Smooth muscle cell (in vitro differentiated cells): ENCODE results near the gene RTN3. TPM values are rescaled to one million over a fixed set of nuclear protein-coding genes. Genes with fewer than 3 reads are reported as not detected.
"Not testable (repeated sequence)": the region's sequence is repeated elsewhere in the genome, so short reads cannot be mapped to it uniquely, and the experiment has no call there.

Experiments
- DNase-seq: peaks from one replicate; lab custom pipeline; 2025; ENCODE audit not compliant: unreplicated experiment; lab: John Stamatoyannopoulos, UW
- H2AFZ ChIP-seq: fragments of 200-600 bp; sonication (generic); 2 replicates; pipeline ENCODE4 v1.6.0; 2016; ENCODE audit warnings: antibody characterized with exemption, low read depth, mild to moderate bottlenecking
- H3F3A ChIP-seq: fragments of 200-600 bp; sonication (generic); 2 replicates; pipeline ENCODE4 v1.6.0; 2017; ENCODE audit warnings: antibody characterized with exemption, low read depth
- H3K27ac ChIP-seq: fragments of 200-600 bp; sonication (generic); 2 replicates; pipeline ENCODE4 v1.5.1; 2016; ENCODE audit warnings: low read depth, mild to moderate bottlenecking
- H3K27me3 ChIP-seq: fragments of 200-600 bp; sonication (generic); 2 replicates; pipeline ENCODE4 v1.6.1; 2016; ENCODE audit warnings: low read depth, mild to moderate bottlenecking
- H3K36me3 ChIP-seq: fragments of 200-600 bp; sonication (generic); 2 replicates; pipeline ENCODE4 v1.5.1; 2016; ENCODE audit warnings: low read depth
- H3K4me1 ChIP-seq: fragments of 200-600 bp; sonication (generic); 2 replicates; pipeline ENCODE4 v1.5.1; 2016; ENCODE audit warnings: low read depth
- H3K4me2 ChIP-seq: fragments of 200-600 bp; sonication (generic); 2 replicates; pipeline ENCODE4 v1.6.0; 2016; ENCODE audit warnings: mild to moderate bottlenecking
- H3K4me3 ChIP-seq: fragments of 200-600 bp; sonication (generic); 2 replicates; pipeline ENCODE4 v1.5.1; 2016; ENCODE audit warnings: mild to moderate bottlenecking
- H3K79me2 ChIP-seq: fragments of 200-600 bp; sonication (generic); 2 replicates; pipeline ENCODE4 v1.6.0; 2016; ENCODE audit warnings: low read depth, mild to moderate bottlenecking
- H3K9ac ChIP-seq: fragments of 200-600 bp; sonication (generic); 2 replicates; pipeline ENCODE4 v1.6.0; 2016; ENCODE audit warnings: low read depth
- H3K9me3 ChIP-seq: fragments of 200-600 bp; sonication (generic); replicated peaks from 2 replicates; pipeline ENCODE4 v1.5.1; 2016; ENCODE audit warnings: low read depth
- H4K20me1 ChIP-seq: fragments of 200-600 bp; sonication (generic); 2 replicates; pipeline ENCODE4 v1.6.0; 2016; ENCODE audit warnings: low read depth
- WGBS: methylation state at CpG from one replicate; pipeline ENCODE4 v1.1.7; 2016; ENCODE audit warnings: low lambda C conversion rate; 5-methylcytosine and 5-hydroxymethylcytosine counted together
- polyA plus RNA-seq: library from polyadenylated mRNA; unstranded; fragments of >200 nt; fragmentation: Nextera tagmentation; extraction: Ambion mirVana; gene quantifications from 2 replicates; pipeline ENCODE4 v1.2.1, GENCODE V29; 2016
- total RNA-seq: library from RNA; depleted of rRNA; stranded (reverse); fragments of >200 nt; gene quantifications from 2 replicates; pipeline ENCODE4 v1.2.3, GENCODE V29; 2014
- TF ChIP-seq, protein P1 (sequence below): fragments of 200-600 bp; sonication (generic); IDR thresholded peaks from 2 replicates; pipeline ENCODE4 v1.5.1; 2017; ENCODE audit warnings: borderline replicate concordance, mild to moderate bottlenecking, antibody characterized with exemption; ENCODE audit not compliant: insufficient read depth, poor library complexity, severe bottlenecking

The RTN3 gene
- total and polyA plus RNA-seq, 2 experiments from 2014 or later, result 43.5 to 64.9 TPM

DNA sequence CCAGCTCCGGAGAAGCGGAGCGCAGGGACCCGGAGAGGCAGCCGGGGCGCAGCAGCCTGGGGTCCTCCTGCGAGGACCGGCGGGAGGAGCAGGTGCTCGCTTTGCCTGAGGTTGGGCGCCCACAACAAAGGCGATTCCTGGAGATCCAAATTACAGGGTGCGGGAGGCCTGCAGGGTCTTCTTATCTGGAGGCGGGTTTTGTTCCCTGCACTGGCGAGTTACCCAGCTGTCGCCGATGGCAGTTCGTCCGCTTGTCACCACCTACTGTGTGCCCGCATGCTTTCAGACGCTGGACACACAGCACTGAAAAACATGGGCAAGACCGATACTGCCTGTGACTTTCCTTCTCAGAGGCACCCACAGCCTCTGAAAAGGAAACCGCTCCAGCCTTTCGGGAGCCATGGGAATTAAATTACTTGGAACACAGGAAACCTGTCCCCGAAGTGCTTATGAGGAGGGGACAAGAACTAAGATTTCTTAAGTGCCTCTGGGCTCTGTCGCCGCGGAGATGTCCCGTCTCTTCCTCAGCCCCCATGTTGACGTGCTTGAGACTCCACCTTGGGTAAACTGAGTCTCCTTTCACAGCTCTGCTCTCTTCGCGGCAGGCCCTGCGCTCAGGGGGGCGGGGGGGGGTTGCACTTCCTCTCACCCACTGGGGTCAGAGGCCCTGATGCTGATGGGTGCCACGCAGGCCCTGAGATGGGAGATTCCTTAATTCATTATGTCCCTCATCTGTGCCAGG, 88.6 kb downstream of the RTN3 start:
- H4K20me1 ChIP-seq, result peaks cover 31% of the 10 kb centered on the region
- no peaks in the 10 kb centered on the region for H3K36me3 ChIP-seq
- H3K9me3 ChIP-seq, result no peaks in the 10 kb centered on the region
- TF ChIP-seq, protein P1, sequence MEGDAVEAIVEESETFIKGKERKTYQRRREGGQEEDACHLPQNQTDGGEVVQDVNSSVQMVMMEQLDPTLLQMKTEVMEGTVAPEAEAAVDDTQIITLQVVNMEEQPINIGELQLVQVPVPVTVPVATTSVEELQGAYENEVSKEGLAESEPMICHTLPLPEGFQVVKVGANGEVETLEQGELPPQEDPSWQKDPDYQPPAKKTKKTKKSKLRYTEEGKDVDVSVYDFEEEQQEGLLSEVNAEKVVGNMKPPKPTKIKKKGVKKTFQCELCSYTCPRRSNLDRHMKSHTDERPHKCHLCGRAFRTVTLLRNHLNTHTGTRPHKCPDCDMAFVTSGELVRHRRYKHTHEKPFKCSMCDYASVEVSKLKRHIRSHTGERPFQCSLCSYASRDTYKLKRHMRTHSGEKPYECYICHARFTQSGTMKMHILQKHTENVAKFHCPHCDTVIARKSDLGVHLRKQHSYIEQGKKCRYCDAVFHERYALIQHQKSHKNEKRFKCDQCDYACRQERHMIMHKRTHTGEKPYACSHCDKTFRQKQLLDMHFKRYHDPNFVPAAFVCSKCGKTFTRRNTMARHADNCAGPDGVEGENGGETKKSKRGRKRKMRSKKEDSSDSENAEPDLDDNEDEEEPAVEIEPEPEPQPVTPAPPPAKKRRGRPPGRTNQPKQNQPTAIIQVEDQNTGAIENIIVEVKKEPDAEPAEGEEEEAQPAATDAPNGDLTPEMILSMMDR, result no peak
- peaks cover 16% of the 10 kb centered on the region for H3K4me1 ChIP-seq
- H3K27me3 ChIP-seq, result no peaks in the 10 kb centered on the region
- H2AFZ ChIP-seq, result peak overlapping the region; percentile 36
- peak overlapping the region; percentile 91 for H3K4me2 ChIP-seq
- WGBS, result 13% methylated on average over 34 of the region's 35 CpGs
- DNase-seq, result no peak
- peaks cover 15% of the 10 kb centered on the region for H3F3A ChIP-seq
- H3K9ac ChIP-seq, result peak overlapping the region; percentile 43
- no peak overlapping the region for H3K27ac ChIP-seq
- peak overlapping the region; percentile 89 for H3K4me3 ChIP-seq
- H3K79me2 ChIP-seq, result peaks cover 24% of the 10 kb centered on the region

DNA sequence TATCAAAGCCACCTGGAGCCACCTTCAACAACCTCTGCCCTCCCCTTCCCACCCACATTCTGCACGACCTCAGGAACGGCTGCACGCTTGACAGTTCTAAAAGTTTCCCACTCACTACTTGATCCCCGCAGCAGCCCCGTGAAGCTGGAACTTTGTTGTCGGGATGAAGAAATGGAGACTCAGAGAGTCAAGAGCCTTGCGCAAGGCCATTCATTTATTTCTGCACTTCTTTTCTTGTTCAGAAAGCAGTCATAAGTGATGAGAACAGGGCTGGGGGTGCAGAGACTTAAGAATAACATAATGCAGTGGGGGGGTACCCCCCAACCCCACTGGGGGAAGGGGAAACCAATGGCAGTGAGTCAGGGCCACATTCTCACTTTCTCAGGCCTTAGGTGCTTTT, 89.5 kb downstream of the RTN3 start:
- Histone ChIP-seq H3K9me3 (no peaks in the 10 kb centered on the region), H4K20me1 (peaks cover 22% of the 10 kb centered on the region), H3K27me3 (no peaks in the 10 kb centered on the region), H3K36me3 (no peaks in the 10 kb centered on the region), H3F3A (peaks cover 13% of the 10 kb centered on the region), H3K4me2 (no peak overlapping the region), H3K79me2 (peaks cover 20% of the 10 kb centered on the region), H3K9ac (no peak overlapping the region), H3K27ac (no peak overlapping the region), H3K4me3 (no peak overlapping the region), H3K4me1 (peaks cover 16% of the 10 kb centered on the region), H2AFZ (no peak overlapping the region)
- WGBS, result 72% methylated on average over 7 of the region's 7 CpGs
- TF ChIP-seq, protein P1, result no peak
- no peak for DNase-seq

DNA sequence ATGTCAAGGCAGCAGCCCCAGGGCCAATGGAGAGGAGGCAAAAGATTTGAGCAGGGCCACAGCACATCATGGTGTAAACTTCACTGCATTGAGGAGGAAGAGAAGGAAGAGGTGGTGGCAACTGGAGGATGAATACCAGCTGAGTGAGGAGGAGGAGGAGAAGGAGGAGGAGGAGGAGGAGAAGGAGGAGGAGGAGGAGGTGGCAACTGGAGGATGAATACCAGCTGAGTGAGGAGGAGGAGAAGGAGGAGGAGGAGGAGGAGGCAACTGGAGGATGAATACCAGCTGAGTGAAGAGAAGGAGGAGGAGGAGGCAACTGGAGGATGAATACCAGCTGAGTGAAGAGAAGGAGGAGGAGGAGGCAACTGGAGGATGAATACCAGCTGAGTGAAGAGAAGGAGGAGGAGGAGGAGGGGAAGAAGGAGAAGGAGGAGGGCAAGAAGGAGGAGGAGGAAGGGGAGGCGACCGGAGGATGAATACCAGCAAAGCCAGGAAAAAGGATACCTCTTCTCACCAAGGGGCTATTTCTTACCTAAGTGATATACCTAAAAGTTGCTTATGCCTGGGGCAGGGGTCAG, 90.5 kb downstream of the RTN3 start:
- not testable (repeated sequence) for DNase-seq, H3K4me1 ChIP-seq, H3K27ac ChIP-seq, H3K36me3 ChIP-seq, H2AFZ ChIP-seq, H3K4me2 ChIP-seq, H3K9me3 ChIP-seq, H3K27me3 ChIP-seq, H3F3A ChIP-seq, H3K4me3 ChIP-seq, H3K9ac ChIP-seq
- WGBS, result 79% methylated on average over 2 of the region's 2 CpGs
- Histone ChIP-seq H3K79me2 (peaks cover 11% of the 10 kb centered on the region), H4K20me1 (peaks cover 12% of the 10 kb centered on the region)

DNA sequence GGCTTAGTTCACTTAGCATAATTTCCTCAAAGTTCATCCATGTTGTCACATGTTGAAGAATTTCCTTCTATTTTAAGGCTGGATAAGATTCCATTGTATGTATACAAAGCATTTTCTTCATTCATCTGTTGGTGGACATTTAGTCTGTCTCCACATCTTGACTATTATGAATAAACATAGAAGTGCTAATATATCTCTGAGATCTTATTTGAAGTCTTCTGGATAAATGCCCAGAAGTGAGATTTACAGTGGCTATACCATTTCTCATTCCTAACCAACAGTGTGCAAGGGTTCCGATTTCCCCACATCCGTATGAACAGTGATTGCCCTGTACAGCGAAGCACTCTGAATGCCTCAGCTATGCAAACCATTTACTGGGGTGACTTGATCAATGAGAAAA, 93.9 kb downstream of the RTN3 start:
- H2AFZ ChIP-seq, result no peak overlapping the region
- no peak for DNase-seq
- H4K20me1 ChIP-seq, result no peaks in the 10 kb centered on the region
- TF ChIP-seq, protein P1, result no peak
- WGBS, result 100% methylated on average over 3 of the region's 3 CpGs
- no peak overlapping the region for H3K27ac ChIP-seq
- H3F3A ChIP-seq, result peaks cover 2% of the 10 kb centered on the region
- H3K4me3 ChIP-seq, result no peak overlapping the region
- no peaks in the 10 kb centered on the region for H3K79me2 ChIP-seq
- H3K27me3 ChIP-seq, result no peaks in the 10 kb centered on the region
- H3K9ac ChIP-seq, result no peak overlapping the region
- H3K4me2 ChIP-seq, result no peak overlapping the region
- no peaks in the 10 kb centered on the region for H3K36me3 ChIP-seq
- H3K4me1 ChIP-seq, result peaks cover under 1% of the 10 kb centered on the region
- no peaks in the 10 kb centered on the region for H3K9me3 ChIP-seq
